Panc1 (cell line): ENCODE measurements around the gene CPNE9.

Source experiments
- CTCF ChIP-seq: fragments of 450-650 bp; IDR thresholded peaks from 2 replicates; pipeline ENCODE4 v1.5.1; 2017; ENCODE audit warnings: mild to moderate bottlenecking
- POLR2AphosphoS5 ChIP-seq: IDR thresholded peaks from 2 replicates; pipeline ENCODE4 v1.6.1; 2012; ENCODE audit warnings: mild to moderate bottlenecking, low read depth, low read length, moderate library complexity

DNA sequence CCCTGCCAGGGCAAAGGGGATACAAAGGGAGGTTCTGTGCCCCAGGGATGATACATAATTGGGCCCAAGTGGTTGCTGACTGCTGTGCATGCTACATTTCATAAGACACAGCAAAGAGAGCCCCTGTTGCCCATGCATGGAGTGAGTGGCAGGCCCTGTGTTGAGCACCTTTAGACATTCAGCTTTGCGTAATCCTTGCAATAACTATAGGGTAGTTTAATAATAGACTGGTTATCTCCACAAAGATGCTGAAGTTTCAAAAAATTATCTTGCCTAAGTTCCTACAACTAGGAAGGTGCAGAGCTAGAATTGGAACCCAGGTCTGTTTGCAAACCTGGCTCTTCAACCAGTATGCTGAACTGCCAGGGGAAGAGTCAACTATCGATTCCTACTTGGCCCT is 44.4 kb downstream of the CPNE9 start:
- TF ChIP-seq CTCF: no peak
- no peak for TF ChIP-seq POLR2AphosphoS5
